Measurements from ENCODE around the gene ATG9A. TPM values are rescaled to one million over a fixed set of nuclear protein-coding genes. Genes with fewer than 3 reads are reported as not detected.

Gene ATG9A
- total RNA-seq, 4 donors from 2014 or later: 21.5 to 53.5 (median 45.9) TPM

DNA sequence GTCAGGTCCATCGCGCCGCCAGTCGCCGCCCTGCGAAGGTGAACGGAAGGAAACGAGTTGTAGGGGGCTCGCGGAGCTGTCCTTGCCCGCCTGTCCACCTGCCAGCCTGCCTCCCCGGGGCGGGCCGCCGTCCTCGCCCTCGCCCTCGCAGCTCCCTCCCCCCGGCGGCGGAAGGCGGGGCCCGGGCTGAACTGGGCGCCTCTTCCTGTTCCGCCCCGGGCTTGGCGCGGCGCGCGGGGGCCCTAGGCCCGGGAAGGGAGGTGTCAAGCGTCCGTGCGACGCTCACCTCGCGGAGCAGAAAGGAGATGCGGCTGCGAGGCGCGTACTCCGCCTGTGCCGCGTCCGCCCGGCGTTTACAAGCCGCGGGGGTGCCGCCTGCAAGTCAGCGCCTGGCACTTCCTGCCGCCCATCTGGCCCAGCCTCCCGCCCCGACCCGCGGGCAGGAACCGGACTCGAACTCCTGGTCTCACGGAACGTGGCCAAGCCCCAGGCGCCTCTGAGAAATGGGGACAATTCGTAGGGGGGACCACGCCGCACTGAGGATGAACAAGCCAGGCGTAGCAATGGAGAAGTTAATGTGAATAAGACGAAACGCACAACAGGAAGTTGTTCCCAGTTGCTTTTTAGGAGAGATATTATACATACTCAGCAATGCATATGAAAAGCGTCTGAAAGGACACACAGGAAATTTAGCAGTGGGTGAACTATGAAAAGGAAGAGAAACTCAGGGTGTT, 52.5 kb downstream of the ATG9A start, which contains the start of gene CNPPD1:
Gene CNPPD1 (minus strand): TSS at position 108 of the 734 bp plus-strand sequence. CDS start 97 bp downstream, at position 11.
- Histone ChIP-seq H3K27me3 (no peaks in the 10 kb centered on the region), H3K27ac (peak within 1 kb of the TSS; percentile 97 to 98), H3K4me1 (peaks cover 0 to 7% of the 10 kb centered on the region in 2 donors), H3K36me3 (no peaks in the 10 kb centered on the region), H3K9me3 (no peaks in the 10 kb centered on the region), H3K4me3 (peak within 1 kb of the TSS; percentile 82 to 83)
- peak; percentile 91 to 99 for TF ChIP-seq POLR2A (IDR thresholded peaks at IDR 0.05)
- TF ChIP-seq, protein P1, sequence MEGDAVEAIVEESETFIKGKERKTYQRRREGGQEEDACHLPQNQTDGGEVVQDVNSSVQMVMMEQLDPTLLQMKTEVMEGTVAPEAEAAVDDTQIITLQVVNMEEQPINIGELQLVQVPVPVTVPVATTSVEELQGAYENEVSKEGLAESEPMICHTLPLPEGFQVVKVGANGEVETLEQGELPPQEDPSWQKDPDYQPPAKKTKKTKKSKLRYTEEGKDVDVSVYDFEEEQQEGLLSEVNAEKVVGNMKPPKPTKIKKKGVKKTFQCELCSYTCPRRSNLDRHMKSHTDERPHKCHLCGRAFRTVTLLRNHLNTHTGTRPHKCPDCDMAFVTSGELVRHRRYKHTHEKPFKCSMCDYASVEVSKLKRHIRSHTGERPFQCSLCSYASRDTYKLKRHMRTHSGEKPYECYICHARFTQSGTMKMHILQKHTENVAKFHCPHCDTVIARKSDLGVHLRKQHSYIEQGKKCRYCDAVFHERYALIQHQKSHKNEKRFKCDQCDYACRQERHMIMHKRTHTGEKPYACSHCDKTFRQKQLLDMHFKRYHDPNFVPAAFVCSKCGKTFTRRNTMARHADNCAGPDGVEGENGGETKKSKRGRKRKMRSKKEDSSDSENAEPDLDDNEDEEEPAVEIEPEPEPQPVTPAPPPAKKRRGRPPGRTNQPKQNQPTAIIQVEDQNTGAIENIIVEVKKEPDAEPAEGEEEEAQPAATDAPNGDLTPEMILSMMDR (IDR thresholded peaks at IDR 0.05): peak in 1 of 4 experiments; percentile 13
- DNase-seq: peak; percentile 82 to 88
- intact Hi-C loops (cut with DNase I; ENCODE audit: low total_unique reads): no loop called here

DNA sequence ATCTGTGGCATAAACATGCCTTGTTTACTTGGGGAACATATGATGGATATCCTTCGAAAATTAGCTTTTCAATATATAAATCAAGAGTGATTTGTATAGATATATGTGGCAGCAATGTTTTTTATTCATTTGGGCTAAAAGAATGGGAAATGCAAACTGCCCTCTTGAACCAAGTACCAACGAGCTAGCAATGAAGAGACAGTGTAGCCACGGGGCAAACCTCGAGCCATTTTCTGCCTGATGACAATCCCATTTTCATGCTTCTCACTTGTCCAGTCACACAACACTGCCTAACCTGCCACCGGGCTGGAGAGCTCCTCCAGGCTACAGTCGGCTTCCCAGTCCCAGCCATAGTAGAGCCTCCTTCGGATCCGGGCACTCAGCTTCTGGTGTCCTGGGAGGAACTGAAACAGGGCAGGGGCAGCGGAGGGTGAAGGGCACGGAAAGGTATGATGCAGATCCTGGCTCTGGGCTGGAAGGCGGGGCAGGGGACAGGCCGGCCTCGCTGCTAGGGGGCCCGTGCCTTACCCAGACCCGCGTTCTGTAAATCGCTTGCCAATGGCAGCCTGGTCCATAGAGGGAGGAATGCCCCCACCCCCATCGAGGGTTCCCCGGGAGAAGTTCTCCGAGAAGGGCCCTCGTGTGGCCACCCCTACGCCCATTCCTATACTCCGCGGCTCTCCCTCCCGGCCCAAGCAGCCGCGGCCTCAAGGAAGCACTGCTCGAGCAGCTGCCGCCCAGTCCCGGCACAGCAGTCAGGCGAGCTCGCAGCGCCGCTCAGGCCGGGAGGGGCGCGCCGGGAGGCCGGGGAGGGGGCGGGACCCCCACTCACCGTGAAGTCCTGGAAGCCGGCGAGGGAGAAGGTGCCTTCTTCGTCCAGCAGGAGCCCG, 53.3 kb downstream of the ATG9A start:
- peaks cover 0 to 7% of the 10 kb centered on the region in 2 donors for H3K4me1 ChIP-seq
- intact Hi-C loops (cut with DNase I; ENCODE audit: low total_unique reads): no loop called here
- TF ChIP-seq, protein P1 (IDR thresholded peaks at IDR 0.05): peak in 2 of 4 experiments; percentile 16 to 26
- TF ChIP-seq POLR2A (IDR thresholded peaks at IDR 0.05): no peak
- no peaks in the 10 kb centered on the region for H3K36me3 ChIP-seq
- no peaks in the 10 kb centered on the region for H3K9me3 ChIP-seq
- DNase-seq: peak in 1 of 2 donors; percentile 52
- H3K27me3 ChIP-seq: no peaks in the 10 kb centered on the region
- peak overlapping the region; percentile 82 to 83 for H3K4me3 ChIP-seq
- peak overlapping the region; percentile 97 to 98 for H3K27ac ChIP-seq

- Histone ChIP-seq H3K4me3 (peak overlapping the region in 1 of 2 donors; percentile 82), H3K36me3 (no peaks in the 10 kb centered on the region), H3K9me3 (no peaks in the 10 kb centered on the region), H3K27me3 (no peaks in the 10 kb centered on the region), H3K27ac (peak overlapping the region; percentile 97 to 98), H3K4me1 (peaks cover 0 to 7% of the 10 kb centered on the region in 2 donors)
- TF ChIP-seq, protein P1 (IDR thresholded peaks at IDR 0.05): no peak
- no peak for TF ChIP-seq POLR2A (IDR thresholded peaks at IDR 0.05)
- intact Hi-C loops (cut with DNase I; ENCODE audit: low total_unique reads): no loop called here
- no peak for DNase-seq
Measured at GRCh38 chr2:219175486-219175885, 54.0 kb downstream of the ATG9A start.

DNA sequence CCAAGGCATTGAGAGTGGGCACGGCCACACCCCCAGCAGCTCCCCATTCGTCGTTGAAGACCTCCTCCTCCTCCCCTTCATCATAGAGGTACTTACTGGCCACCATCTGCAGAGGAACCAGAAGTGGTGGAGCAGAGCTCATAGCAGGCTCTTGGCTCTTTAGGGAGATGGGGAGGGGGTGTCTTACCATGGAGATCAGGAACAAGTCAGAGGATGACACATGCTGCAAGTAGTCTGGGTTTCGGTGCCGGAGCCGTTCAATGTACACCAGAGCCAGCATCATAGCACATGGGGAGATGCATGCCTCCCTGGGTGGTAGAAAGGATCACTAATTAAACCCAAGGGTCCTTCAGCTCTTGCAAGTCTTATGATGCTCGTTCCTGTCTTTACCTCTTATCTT, 54.6 kb downstream of the ATG9A start:
- Histone ChIP-seq H3K36me3 (no peaks in the 10 kb centered on the region), H3K27ac (no peak overlapping the region), H3K9me3 (no peaks in the 10 kb centered on the region), H3K27me3 (no peaks in the 10 kb centered on the region), H3K4me3 (no peak overlapping the region), H3K4me1 (peaks cover 0 to 7% of the 10 kb centered on the region in 2 donors)
- DNase-seq: no peak
- intact Hi-C loops (cut with DNase I; ENCODE audit: low total_unique reads): no loop called here
- TF ChIP-seq, protein P1 (IDR thresholded peaks at IDR 0.05): no peak
- TF ChIP-seq POLR2A (IDR thresholded peaks at IDR 0.05): no peak

Measured in uterus (tissue), 4 donors.